Islet precursor cell (in vitro differentiated cells): ENCODE results near the gene EFNA3.

ENCODE experiments used
- DNase-seq: peaks from one replicate; pipeline ENCODE4 v3.0.0-alpha.2; 2018

Gene EFNA3

DNA sequence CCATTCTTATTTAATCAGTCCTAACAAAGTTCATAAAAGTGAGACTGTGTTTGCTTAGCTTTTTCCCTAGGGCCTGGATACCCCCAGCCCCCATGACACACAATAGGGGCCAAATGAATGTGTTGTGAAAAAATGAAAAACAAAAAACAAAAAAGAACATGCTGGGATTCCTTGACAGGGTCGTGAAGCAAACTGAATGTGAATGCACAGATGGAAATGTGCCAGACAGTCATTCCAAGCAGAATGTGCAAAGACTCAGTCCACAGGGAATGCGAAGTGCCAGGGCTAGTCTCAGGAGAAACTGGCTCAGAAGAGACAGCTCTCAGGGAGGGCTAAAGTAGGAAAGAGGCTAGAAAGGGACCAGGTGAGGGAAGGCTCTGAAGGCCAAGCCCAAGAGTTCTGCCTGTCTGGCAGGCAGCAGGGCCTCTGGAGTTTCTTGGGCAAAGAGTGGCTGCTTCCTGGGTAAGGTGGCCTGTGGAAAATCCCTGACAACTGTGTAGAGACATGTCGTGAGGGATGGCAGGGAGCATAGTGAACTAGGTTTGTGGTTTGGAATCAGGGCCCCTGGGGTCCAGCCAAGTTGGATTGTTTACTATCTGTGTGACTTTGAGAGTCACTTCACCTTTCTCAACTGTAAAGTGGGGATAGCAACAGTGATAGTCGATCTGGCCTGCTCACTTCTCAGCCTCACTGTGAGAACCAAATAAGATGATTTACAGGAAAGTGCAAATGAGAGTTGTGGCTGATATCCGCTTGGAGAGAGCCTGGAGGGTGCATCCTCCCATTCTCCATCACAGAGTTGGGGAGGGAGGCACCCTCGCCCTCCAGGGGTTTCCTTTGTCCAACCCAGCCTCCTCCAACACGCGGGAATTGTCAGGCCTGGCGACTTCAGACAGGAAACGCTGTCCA, 28.7 kb upstream of the EFNA3 start:
- DNase-seq = no peak

DNA sequence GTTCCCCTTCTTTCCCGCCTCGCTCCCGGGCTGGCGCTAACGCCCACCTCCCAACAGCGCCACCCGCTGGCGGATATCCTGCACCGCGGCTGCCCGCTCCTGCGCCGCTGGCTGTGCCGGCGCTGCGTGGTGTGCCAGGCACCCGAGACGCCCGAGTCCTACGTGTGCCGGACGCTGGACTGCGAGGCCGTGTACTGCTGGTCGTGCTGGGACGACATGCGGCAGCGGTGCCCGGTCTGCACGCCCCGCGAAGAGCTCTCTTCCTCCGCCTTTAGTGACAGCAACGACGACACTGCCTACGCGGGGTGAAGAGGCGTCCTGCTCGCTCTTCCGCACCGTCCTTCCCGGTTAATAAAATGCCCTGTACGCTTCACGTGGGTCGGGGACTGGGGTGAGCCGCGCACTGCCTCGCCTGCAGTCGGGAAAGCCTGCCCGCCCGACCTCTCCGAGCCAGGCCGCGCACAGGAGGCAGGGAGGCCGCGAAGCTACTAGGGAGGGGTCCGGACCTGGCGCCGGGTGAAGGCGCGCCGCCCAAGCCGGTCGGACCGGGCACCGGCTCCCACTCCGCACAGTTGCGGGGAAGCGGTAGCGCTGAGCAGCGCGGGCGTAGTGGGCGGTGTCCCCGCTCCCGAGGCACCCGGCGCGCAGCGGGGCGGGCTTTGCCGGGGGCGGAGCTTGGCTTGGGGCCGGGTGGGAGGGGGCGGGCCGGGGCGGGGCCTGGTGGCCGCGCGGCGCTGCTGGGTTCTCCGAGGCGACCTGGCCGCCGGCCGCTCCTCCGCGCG, 27.9 kb upstream of the EFNA3 start, which contains the start of gene ADAM15:
Gene ADAM15, plus strand, starts transcription at position 757 of the 782 bp plus-strand sequence. CDS start 71 bp downstream, outside the sequence.
- peak; percentile 94 for DNase-seq

DNA sequence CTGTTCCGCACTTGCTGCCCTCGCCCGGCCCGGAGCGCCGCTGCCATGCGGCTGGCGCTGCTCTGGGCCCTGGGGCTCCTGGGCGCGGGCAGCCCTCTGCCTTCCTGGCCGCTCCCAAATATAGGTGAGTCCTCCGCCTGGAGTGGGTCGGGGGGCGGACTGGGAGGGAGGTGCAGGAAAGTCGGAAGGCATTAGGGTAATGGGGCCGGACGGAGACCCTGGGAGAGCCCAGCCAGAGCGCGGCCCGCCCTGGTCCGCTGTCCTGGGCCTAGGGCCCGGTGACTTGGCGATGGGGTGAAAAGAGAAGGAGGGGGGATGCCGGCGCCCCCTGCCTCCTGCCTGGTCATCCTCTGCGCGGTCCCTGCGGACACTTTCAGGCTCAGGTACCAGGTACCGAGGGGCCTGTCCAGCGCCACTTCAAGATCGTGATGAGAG, 27.3 kb upstream of the EFNA3 start:
- DNase-seq = no peak

DNA sequence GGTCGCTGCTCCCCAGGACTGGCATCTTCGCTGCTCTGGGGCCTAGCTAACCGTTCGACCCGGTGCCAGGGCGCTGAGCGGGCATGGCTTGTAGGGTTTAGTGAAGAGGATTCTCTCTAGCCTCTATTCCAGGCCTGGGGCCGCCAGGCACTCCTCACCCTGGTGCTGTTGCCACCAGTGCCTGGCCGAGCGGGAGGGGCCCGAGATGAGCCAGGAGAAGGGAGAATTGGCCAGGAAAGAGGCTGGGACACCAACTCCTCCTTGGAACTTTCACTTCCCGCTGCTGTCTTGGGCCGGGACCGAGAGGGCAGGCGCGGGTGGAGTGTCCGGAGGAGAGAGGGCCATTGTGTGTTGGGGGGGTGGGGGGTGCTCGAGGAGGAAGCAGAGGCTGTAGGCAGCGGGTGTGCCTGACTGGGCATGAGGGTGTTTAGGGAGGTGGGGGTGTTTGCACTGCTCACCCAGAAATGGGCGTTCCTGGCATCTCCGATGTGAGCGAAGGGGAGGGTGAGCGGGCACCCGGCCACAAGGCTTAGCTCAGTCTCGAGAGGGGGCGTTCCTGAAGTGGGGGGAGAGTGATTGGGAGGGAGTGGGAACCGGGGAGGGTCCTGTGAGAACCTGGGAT, 26.7 kb upstream of the EFNA3 start:
- DNase-seq = no peak

DNA sequence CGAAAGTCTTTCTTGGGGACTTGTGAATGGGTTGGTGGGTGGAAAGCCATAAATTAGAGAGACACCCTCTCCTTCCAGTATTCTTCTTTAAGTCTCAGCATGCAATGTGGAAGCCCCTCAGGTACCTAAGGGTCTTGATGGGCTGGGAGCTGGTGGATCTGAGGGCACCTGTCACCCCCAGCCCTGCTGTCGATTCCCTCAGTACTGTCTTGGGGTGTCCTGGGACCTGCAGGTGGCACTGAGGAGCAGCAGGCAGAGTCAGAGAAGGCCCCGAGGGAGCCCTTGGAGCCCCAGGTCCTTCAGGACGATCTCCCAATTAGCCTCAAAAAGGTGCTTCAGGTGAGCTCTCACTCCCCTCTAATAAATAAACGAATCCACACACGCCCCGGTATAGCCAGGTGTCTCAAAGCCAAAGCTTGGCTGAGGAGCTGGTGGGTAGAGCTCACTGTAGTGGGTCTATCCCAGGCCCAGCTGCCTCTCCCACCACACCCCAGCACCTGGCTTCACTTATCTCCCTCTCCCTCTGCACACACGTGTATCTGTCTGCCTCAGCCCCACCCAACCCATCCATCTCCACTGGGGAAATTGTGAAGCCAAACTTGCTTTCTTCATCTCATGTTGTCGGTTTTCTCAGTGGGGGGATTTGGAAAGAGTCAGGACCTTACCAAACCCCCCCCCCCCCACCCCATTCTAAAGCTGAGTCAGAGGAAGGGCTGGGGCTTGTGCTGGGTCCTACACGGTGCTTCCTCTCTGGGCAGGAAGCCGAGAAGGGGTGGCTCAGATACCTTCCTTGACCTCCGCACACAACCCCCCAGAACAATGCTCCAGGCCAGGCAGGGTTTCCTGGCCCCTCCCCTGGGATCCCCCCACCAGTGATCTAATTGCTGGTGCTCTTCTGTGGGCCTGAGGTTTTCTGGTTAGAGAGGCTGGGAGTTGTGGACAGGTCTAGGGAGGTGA, 25.9 kb upstream of the EFNA3 start:
- no peak for DNase-seq

DNA sequence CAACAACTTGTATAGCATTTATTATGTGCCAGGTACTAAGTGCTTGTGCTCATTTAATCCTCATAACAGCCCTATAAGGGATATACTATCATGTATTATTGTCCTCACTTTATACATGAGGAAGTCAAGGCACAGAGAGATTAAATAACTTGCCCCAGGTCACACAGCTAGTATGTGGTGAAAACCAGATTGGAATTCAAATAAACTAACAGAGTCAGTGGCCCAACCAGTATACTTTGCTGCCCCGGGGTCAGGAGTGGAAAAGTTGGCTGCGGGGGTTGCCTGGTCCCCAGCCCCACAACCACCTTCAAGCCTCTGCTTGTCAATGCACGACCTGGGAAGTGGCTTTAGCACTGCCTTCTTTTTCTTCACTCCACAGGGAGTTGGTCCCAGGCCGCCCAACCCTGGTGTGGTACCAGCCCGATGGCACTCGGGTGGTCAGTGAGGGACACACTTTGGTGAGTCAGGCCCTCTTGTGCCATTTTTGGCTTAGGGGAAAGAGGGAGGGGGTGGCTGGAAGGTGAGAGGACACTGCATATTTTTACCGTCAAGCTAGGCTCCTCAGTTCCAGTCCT, 25.0 kb upstream of the EFNA3 start:
- DNase-seq = no peak

DNA sequence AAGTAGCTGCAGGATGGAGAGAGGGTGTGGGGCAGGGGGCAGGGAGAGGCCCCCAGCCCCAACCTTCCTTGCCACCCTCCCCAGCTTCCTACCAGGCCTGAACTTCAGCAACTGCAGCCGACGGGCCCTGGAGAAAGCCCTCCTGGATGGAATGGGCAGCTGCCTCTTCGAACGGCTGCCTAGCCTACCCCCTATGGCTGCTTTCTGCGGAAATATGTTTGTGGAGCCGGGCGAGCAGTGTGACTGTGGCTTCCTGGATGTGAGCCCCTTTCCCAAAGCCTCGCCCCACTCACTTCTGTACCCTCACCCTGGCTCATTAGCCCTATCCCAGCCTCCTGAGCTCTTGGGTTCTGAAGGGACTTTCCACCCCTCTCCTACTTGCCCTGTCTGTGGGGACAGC, 21.5 kb upstream of the EFNA3 start:
- no peak for DNase-seq

DNA sequence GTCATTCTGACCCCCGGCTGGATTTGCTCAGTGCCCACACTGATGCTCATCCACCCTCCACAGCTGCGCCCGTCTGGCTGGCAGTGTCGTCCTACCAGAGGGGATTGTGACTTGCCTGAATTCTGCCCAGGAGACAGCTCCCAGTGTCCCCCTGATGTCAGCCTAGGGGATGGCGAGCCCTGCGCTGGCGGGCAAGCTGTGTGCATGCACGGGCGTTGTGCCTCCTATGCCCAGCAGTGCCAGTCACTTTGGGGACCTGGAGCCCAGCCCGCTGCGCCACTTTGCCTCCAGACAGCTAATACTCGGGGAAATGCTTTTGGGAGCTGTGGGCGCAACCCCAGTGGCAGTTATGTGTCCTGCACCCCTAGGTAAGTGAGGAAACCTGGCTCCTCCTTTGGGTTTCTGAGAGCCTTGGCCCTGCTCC, 20.8 kb upstream of the EFNA3 start:
- no peak for DNase-seq

DNA sequence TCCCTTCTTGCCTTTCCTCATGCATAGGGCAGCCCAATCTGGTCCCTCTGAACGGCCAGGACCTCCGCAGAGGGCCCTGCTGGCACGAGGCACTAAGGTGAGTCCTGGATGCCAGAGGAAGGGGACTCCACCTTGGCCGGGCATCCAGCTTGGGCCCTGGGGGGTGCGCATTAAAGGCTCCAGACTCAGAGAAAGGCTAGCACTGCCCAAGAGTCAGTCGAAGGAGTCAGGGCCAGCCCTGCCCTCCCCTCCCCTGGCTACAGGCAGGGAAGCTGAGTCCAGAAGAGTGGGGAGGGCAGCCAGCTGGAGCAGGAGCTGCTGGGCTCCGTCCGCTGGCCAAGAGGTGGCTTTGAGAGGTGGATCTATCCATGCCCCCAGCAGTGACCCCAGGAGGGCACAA, 17.9 kb upstream of the EFNA3 start:
- DNase-seq = no peak

DNA sequence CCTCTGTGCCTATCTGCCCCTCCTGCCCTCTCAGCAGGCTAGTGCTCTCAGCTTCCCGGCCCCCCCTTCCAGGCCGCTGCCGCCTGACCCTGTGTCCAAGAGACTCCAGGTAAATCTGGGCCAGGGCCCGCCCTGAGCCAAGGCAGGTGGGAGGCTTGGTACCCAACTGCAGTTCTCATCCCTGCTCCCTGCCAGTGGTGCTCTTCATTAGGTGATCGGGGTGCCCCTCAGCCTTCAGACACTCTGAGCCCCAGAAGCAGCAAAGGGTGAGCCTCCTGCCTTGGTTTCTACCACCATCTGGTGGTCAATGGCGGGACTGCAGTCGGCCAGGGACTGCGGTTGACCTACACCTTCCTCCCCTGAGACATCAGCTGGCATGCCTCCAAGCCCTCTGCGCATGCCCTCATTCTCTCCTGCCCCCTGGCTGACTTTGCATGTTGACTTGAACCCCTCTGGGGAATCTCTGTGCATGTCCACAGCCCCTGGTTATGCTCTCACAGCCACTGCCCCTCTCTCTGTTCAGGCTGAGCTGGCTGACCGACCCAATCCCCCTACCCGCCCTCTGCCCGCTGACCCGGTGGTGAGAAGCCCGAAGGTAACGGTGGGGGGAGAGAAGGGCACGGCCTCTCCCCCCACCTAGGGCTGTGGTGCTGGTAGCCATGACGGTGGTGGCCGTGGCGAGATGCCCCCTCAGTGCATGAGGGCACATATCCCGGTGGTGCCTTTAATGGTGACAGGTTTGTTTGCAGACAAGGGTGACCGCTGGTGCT, 17.1 kb upstream of the EFNA3 start:
- DNase-seq = peak; percentile 93

DNA sequence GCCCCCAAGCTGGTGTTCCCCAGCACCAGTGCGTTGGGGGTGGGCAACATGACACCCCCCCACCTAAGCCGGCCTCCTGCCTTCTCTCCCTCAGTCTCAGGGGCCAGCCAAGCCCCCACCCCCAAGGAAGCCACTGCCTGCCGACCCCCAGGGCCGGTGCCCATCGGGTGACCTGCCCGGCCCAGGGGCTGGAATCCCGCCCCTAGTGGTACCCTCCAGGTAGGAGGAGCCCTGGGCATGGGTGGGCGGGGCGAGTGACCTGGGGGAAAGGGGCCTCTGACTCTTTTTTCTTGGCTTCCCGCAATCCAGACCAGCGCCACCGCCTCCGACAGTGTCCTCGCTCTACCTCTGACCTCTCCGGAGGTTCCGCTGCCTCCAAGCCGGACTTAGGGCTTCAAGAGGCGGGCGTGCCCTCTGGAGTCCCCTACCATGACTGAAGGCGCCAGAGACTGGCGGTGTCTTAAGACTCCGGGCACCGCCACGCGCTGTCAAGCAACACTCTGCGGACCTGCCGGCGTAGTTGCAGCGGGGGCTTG, 16.4 kb upstream of the EFNA3 start:
- peak; percentile 76 for DNase-seq

DNA sequence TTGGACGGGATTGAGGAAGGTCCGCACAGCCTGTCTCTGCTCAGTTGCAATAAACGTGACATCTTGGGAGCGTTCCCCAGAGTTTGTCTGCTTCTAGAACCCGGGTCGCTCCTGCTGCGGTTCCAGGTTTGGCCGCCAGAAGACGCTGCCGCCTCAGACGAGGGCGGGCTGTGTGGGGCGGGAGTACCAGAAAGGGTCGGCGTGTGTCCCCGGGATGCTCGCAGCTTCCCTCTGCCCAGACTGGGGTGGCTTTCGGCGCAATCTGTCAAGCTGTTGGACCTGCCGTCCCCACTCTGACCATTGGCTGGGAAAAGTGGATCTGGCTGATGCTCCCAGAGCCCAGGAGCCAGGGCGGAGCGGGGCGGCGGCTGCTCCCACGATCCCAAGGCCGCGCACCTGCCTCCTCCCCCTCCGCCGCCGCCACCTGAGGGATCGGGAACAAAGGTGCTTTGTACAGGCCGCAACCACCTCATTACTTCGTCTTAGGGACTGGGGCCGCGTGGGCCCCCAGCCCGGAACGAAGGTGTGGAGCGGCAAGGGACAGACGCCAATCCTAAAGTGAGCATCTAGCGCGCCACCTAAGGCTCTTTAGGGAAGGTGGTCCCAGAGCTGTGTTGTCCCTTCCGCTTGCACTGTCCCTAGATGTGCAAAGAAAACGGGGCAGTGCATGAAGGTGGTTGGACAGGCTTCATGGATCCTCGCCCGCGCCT, 15.8 kb upstream of the EFNA3 start:
- peak; percentile 93 for DNase-seq

DNA sequence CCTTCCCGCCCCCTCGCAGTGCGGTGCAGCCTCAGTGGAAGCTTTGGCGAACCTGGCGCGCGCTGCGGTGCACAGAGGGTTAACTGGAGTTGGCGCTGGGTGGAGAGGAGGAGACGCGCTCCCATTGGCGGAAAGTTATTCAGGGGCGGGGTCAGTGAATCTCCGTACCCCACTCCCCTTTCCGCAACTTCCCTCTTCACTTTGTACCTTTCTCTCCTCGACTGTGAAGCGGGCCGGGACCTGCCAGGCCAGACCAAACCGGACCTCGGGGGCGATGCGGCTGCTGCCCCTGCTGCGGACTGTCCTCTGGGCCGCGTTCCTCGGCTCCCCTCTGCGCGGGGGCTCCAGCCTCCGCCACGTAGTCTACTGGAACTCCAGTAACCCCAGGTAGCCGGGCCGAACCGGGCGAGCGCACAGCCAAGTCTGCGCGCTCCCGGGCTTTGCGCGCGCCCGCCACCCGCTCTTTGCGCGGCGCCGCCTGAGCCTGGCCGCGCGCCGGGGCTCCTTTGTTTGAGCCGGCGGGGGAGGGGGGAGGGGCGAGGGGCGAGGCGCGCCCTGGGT, 15.0 kb upstream of the EFNA3 start, which contains the start of gene EFNA4:
Gene EFNA4, plus strand, starts transcription at position 191 of the 561 bp plus-strand sequence. Its CDS starts 84 bp downstream, at position 275.
- DNase-seq = peak; percentile 93

DNA sequence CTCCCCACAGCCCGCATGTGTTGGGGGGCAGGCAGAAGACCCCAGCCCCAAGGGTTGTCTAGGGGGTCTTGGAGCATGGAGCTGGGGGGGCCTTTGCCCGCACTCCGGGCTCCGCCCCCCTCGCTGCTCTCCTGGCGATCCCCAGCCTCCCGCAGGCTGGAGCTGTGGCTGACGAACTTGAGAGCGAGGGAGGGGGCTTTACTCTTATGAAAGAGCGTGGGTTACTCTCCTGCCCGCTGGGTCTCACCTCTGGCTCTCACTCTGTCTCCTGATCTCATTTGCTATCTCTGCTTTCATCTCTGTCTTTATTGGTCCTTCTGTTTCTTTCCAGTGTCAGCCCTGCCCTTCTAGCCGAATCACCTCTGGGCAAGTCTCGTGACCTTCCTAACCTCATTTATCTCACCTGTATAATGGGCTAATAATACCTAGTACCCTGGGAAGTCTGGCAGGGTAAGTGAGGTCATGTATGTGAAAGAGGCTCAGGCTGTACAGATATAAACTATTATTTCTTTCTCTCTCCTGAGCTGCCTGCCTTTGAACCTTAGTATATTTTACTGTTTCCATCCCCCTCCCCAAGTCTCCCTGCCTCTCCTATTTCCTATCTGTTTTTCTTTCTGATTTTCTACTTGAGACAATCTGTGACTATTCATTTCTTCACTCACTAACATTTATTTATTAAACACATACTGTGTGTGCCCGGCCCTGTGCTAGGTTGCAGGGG, 14.4 kb upstream of the EFNA3 start:
- peak; percentile 77 for DNase-seq

DNA sequence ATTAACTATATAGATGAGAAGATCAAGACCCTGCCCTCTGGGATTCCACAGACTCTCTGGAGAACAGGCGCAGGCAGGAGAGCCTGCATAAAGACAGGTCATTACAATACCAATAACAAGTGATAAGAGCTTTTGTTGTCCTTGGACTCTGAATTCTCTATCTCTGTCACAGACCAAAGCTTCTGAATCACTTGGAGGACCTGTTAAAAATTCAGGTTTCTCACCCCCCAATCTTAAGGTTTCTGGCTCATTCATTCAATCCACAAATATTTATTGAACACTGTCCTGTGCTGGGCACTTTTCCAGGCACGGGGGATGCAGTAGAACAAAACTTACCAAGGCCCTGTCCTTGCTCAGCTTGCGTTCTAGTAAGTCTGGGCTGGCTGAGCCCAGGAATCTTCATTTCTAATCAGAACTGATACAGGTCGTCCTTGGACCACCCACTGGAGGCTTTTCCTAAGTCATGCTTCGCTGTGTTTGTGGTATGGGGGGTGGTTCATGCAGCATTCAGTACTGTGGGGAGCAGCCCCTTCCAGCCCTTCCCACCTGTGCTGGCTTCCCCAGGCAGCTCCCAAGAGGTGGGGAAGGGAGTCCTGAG, 13.7 kb upstream of the EFNA3 start:
- DNase-seq = no peak

DNA sequence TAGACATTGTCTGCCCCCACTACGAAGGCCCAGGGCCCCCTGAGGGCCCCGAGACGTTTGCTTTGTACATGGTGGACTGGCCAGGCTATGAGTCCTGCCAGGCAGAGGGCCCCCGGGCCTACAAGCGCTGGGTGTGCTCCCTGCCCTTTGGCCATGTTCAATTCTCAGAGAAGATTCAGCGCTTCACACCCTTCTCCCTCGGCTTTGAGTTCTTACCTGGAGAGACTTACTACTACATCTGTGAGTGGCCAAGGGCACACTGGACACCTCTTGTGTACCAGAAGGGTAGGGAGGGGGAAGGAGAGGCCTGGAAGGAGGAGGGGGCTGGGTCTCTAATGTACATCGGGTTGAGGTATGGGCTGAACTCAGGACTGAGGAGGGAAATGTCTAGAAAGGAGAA, 11.9 kb upstream of the EFNA3 start:
- DNase-seq = no peak

DNA sequence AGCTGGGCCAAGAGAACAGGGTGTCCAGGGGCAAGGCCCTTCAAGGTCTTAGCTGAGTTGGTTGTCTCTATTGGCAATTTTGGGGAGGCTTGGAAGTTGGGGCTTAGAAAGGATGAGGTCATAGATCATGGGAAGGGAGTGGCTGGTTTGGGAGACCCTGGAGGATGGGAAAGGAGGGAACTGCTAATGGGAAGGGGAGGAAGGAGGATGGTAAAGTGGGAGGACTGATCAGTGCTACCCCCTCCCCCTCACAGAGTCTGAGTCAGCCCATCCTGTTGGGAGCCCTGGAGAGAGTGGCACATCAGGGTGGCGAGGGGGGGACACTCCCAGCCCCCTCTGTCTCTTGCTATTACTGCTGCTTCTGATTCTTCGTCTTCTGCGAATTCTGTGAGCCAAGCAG, 10.0 kb upstream of the EFNA3 start:
- DNase-seq = no peak

DNA sequence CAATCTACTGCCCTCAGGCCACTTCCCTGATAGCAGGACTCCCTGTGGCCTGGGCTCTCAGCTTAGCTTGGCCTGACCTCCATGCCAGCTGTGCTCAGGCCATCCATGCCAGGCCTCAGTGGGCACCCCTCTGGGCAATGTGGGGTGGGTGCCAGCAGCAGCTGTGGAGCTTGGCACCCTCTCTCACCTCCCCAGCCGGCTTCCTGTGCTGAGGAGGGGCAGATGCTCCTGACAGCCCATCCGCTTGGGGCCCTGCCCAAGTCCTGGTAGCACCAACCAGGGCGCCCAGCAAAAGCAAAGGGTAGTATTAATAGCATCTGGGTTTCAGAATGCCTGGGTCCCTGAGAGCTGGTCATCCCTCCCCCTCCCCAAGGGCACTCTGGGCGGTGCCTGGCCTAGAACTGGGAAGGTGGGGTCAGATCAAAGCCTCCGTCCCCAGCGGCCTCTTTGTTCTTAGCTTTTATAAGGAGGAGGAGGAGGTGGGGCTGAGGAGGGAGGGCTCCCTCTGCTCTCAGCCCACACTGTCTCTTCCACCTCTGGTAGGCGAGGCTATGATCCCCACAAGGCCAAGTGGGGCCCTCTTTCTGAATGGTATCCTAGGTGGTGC, 9.0 kb upstream of the EFNA3 start:
- DNase-seq = no peak
